ENCODE data around the gene ARX.

Gene ARX

GRCh38 chrX:25015486-25016360 lies at the start of gene ARX:
ARX (minus strand) TSS chrX:25015965; CDS start chrX:25015737, 228 bp downstream.
- peak; percentile 14 for DNase-seq (ENCODE audit: low read depth)

DNA sequence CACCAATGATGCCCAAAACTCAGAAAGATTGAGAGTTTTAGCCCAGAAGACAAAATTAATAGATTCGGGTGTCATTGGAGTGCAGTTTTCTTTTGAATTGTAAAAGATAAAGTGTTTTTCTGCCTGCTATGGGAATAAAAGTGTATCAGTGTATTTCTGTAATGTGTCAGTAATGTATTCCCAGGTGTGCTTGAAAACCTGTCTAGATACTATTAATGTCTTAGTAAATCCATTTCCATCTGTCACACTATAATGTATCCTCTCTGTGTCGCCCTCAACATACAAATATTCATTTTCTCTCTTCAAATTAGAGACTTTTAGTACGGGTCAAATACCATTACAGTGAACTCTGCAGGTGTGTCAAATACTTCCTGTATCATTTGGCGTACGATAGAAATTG lies 43.5 kb upstream of the ARX start:
- DNase-seq (ENCODE audit: low read depth) = no peak

DNA sequence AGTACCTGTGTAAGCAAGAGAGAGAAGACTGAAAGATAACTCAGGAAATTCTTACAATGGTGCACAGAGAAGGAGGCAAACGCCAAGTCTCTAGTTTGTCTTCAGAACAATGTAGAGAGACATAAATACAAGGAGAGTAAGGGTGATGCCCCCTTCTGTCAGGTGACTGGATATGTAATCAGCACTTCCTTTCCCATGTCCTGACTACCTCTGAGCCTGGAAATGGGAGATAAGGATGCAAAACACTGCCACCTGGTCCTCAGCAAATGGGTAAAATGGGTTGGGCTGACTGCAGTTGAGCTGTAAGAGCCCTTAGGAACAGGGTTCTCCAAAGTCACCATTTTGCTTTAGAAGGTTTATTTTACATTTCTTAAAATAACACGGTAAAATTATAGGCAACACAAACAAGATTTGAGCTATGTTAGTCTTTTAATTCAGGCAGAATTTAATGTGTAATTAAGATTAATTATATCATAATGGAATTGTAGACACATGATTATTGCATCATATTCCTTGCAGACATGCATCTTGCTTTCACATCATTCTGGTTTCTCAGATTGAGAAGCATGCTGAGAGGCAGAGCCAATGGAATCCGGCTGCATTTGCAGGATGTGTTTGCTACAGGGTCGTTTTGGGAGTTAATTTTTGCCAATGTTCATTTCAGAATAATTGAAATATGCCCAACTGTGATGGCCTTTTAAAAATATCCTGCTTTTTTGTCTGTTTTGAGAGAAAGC lies 37.2 kb upstream of the ARX start:
- no peak for DNase-seq (ENCODE audit: low read depth)

GRCh38 chrX:25049971-25050370 lies 34.2 kb upstream of the ARX start:
- no peak for DNase-seq (ENCODE audit: low read depth)

- peak; percentile 6 for DNase-seq (ENCODE audit: low read depth)
Observed at GRCh38 chrX:25049357-25049756, 33.6 kb upstream of the ARX start.

DNA sequence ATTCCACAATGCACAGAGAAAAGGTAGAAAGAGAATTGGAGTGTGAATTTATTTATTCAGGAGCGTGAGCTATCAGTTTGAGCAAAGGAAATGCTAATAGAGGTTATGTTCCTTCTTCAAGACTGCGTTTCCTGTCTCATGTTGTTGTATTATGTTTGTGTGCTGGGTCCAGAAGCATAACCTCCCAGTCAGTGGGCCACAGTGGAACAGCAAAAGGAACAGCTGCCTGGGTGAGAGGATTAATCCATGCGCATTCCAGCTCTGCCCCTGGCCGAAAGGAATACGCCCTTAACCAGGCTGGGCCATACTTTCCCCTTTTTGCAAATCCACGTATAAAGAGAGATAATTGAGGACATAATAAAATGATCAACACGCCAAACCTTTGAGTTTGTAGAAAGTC lies 32.4 kb upstream of the ARX start:
- DNase-seq (ENCODE audit: low read depth) = no peak

DNA sequence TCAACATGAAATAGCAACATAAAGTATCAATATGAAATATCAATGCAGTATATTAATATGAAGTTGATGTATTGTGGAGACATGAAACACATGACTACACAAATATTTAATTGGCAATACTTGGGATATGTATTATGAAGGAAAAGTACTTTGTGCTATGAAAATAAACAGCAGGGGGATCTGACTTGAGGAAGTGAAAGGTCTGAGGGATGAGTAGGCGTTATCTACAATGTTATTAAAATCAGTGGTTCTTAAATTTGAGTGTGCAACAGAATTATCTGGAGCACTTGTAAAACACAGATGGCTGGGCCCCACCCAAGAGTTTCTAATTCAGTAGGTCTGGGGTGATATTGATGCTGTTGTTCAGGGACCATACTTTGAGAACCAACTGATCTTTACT lies 27.4 kb upstream of the ARX start:
- DNase-seq (ENCODE audit: low read depth) = no peak

- no peak for DNase-seq (ENCODE audit: low read depth)
Observed at GRCh38 chrX:25039036-25039435, 23.3 kb upstream of the ARX start.

- DNase-seq (ENCODE audit: low read depth) = peak; percentile 29
Observed at GRCh38 chrX:25034889-25035288, 19.1 kb upstream of the ARX start.

- DNase-seq (ENCODE audit: low read depth) = no peak
Observed at GRCh38 chrX:25029288-25029825, 13.6 kb upstream of the ARX start.

- DNase-seq (ENCODE audit: low read depth) = peak; percentile 68
Observed at GRCh38 chrX:25028726-25029125, 13.0 kb upstream of the ARX start.

GRCh38 chrX:25026576-25026975 lies 10.8 kb upstream of the ARX start:
- no peak for DNase-seq (ENCODE audit: low read depth)

DNA sequence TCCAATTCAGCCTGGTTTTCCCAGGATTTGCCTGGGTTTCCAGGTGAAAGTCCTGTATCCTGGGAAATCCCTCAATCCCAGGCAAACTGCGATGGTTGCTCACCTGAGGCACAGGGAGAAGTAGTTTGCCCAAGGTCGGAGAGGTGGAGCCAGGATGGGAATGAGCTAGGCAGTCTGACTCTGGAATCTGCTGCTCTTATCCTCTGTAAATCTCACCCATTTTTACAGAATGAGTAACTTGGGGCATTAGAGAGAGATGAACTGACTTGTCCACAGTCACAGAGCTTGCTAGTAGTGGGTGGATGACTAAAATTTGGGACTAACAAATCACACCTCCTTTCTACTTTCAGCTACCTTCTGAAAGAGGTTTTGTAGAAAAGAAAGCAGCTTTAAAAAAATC lies 9.8 kb upstream of the ARX start:
- no peak for DNase-seq (ENCODE audit: low read depth)

DNA sequence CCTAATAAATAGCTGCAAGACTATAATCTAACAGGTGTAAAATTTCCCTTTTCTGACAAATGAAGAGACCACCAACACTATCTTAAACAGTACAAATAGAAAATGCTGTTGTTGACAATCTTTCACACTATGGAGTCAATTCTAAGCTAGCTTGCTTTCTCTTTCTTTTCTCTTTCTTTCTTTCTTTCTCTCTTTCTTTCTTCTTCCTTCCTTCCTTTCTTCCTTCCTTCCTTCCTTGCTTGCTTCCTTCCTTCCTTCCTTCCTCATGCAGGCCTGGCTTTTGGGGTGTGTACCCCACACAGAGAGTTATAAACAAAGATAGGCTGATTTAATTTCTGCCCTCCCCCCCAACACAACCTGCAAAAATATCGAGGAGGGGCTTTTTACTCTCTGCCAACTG lies 8.1 kb upstream of the ARX start:
- DNase-seq (ENCODE audit: low read depth) = no peak

DNA sequence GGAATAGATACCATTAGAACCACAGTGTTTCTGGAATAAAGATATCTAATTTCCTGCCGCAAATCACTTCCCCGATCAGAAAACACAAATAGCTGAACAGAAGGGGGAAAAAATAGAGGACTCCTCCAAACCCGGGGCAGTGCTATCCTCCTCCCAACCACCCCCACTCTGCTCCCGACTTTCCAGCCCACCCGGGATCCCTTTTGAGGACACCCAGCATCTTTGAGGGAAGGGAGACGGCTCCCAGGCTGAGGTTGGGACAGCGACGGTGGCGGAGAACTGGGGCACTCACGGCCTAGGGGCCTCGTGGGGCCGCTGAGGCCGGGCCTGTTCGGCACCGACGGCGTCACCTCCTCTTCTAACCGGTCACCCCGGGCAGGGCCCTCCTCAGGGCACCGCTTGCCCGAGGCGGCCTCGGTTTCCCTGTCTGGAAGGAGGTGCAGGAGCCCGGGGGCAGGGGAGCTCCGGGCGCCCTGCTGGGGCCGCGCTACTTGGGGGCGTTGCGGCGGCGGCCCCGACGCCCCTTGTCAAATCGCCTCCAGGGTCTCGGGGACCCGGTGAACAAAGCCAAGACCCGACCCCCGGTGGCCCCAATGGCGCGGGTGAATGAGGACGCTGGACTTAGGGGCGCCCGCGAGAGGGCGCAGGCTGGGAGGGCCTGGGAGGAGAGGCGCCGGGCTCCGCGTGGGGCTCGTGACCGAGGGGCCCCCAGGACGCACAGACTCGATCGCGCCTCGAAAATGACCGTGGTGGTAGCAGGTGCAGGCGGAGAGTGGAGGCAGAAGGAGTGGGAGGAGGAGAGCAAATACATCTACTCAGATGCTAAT lies 6.9 kb upstream of the ARX start:
- no peak for DNase-seq (ENCODE audit: low read depth)

- peak; percentile 19 for DNase-seq (ENCODE audit: low read depth)
Observed at GRCh38 chrX:25020905-25021449, 5.2 kb upstream of the ARX start.

DNA sequence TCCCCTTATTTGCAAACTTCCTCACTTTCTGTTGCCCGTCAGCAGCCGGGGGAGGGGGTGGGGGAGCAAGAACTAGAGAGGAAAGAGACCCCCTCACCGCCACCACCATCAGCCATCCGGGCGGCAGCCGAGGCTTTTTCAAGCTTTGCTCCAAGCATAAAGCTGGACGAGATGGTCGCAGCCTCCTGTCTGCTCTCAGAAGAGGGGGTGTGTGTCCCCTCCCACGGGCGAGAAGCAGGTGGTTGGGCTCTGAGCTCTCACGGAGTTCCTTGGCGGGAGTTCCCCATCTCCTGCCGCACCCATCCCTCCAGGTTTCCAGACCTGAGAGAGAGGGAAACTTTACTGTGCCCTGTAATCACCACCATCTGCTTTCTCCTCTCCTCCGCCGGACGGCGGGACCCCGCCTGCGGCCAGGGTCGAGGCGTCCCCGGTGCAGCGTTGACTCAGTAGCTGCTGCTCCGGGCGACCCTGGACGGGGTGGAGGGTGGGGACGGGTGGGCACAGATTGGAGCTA lies 4.7 kb upstream of the ARX start:
- no peak for DNase-seq (ENCODE audit: low read depth)

GRCh38 chrX:25019707-25020390 lies 4.1 kb upstream of the ARX start:
- DNase-seq (ENCODE audit: low read depth) = no peak

DNA sequence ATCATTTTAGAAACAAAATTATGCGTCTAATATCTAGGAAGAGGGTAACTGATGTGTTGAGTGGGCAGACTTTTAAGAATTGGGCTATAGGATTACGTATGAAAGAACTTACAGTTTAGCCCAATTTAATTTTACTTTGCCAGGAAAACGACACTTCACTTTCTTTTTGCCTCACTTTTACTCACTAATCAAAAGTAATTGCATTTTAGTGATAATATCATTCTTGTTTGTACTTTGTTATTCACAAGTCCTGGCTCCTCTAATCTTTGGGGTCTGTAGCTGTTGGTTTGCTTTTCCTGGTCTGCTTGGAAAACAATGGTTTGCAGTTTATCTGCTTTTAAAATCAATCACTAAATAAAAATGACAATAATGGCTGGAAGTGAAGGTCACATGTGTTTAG lies 2.9 kb upstream of the ARX start:
- no peak for DNase-seq (ENCODE audit: low read depth)

DNA sequence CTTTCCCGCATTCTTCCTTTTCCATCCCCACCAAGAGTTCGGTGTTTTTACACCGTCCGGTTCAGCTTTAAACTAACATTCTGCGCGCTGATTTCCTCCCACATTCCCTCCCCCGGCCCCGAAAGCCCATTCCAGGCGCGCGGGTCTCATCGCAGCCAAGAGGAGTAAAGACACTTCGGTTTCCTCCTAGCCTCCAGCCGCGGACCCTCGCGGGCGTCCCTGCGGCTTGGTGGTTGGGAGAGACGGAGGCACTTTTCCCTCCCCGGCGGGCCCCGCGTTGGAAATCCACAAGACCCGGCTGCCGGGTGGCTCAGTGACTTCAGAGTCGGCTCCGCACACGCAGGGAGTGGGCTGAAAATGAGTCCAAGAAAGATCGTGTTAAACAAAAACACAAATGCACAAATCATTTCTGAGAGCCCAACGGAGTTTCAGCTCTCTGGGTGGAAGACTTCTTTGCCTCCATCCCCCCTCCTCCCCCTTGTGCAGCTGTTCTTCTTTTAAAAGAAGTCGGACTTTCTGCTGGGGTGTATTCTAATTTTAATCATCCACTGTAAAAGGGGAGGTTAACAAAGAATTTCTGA lies 2.0 kb upstream of the ARX start:
- DNase-seq (ENCODE audit: low read depth) = no peak
